Skeletal muscle tissue (tissue), 4 donors: ENCODE results near the gene AKR1A1. TPM values are rescaled to one million over a fixed set of nuclear protein-coding genes. Genes with fewer than 3 reads are reported as not detected.

Source experiments
- H3K27ac ChIP-seq: one replicate; pipeline ENCODE4 v1.7.0; 2013; ENCODE audit warnings: mild to moderate bottlenecking, low read depth, low read length, inconsistent platforms
- H3K27me3 ChIP-seq, 3 donors: one replicate each; pipeline ENCODE4 v1.7.0; 2013; ENCODE audit warnings: low read length in 3 of 3; ENCODE audit not compliant: control insufficient read depth in 3 of 3, insufficient read depth in 3 of 3
- H3K36me3 ChIP-seq, 3 donors: one replicate each; pipeline ENCODE4 v1.7.0; 2013; ENCODE audit warnings: low read length in 3 of 3; ENCODE audit not compliant: control insufficient read depth in 3 of 3, insufficient read depth in 3 of 3
- H3K4me1 ChIP-seq, 3 donors: one replicate each; pipeline ENCODE4 v1.7.0; 2013; ENCODE audit warnings: low read length in 3 of 3, mild to moderate bottlenecking in 3 of 3; ENCODE audit not compliant: control insufficient read depth in 3 of 3, insufficient read depth in 3 of 3
- H3K4me3 ChIP-seq, 3 donors: one replicate each; pipeline ENCODE4 v1.7.0; 2013; ENCODE audit warnings: low read length in 3 of 3
- H3K9ac ChIP-seq, 3 donors: one replicate each; pipeline ENCODE4 v1.7.0; 2013; ENCODE audit warnings: low read length in 3 of 3, mild to moderate bottlenecking in 3 of 3, moderate library complexity in 2 of 3, low read depth in 1 of 3
- H3K9me3 ChIP-seq, 3 donors: one replicate each; pipeline ENCODE4 v1.7.0; 2013; ENCODE audit warnings: low read length in 3 of 3; ENCODE audit not compliant: control insufficient read depth in 3 of 3
- total RNA-seq: library from RNA; depleted of rRNA; stranded (reverse); fragments of >200 nt; gene quantifications from one replicate; pipeline ENCODE4 v1.2.3, GENCODE V29; 2014
- donor health status: Osteomylitis.

AKR1A1 gene
- total RNA-seq, 1 donor from 2014 or later, result 93.9 TPM

DNA sequence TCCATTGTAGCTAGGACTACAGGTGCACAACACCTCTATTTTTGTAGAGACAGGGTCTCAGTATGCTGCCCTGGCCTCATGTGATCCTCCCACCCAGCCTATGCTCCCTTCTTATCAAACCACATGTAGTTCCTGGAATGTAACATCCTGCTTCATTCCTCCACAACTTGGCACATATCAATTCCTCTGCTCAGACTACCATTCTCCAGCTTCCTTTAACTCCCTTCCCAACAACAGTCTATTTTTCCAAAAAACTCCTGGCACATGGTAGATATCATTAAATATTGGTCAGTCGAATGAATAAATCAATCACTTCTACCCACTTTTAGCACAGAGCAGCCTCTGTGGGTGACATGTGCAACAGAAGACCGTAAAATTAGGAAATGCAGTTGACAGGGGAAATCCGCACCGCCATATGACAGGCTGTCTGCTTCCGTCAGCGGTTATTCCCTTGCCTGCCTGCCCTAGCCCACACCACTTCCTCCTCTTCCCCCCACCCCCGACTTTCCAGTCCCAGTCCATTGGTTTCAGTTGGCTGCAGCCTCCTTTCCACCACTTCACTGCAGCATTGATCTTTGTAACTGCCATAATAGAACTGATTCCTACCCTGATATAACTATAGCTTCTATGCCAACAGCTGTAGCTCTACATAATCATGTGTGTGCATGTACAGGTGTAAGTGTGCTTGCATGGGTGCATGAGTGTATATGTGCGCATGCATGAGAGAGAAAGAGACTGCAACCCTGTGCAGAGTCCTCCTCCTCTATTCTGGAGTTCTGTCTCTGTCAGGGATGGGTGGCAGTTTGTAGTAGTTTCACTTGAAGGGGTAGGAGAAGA, 6.8 kb upstream of the AKR1A1 start:
- Histone ChIP-seq H3K36me3 (no peaks in the 10 kb centered on the region), H3K9ac (peak overlapping the region in 1 of 3 donors; percentile 21), H3K9me3 (no peaks in the 10 kb centered on the region), H3K4me3 (no peak overlapping the region), H3K27ac (peak overlapping the region; percentile 44), H3K27me3 (peaks cover 0 to 3% (median 0%) of the 10 kb centered on the region in 3 donors), H3K4me1 (peaks cover 0 to 3% (median 2%) of the 10 kb centered on the region in 3 donors)

DNA sequence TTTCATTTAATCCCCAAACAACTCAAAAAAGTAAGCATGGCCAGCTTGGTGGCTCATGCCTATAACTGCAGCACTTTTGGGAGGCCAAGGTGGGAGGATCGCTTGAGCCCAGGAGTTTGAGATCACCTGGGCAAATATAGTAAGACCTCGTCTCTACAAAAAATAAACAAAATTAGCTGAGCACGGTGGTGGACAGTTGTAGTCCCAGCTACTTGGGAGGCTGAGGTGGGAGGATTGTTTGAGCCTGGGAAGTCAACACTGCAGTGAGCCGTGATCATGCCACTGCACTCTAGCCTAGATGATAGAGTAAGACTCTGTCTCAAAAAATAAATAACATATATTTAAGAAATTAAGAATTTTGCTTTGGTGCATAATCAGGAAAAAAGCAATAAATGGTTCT, 6.1 kb upstream of the AKR1A1 start:
- no peak overlapping the region for H3K9ac ChIP-seq
- no peak overlapping the region for H3K4me3 ChIP-seq
- peaks cover 0 to 3% (median 0%) of the 10 kb centered on the region in 3 donors for H3K27me3 ChIP-seq
- H3K9me3 ChIP-seq, result no peaks in the 10 kb centered on the region
- H3K27ac ChIP-seq, result no peak overlapping the region
- H3K4me1 ChIP-seq, result peaks cover 0 to 3% (median 2%) of the 10 kb centered on the region in 3 donors
- H3K36me3 ChIP-seq, result no peaks in the 10 kb centered on the region

DNA sequence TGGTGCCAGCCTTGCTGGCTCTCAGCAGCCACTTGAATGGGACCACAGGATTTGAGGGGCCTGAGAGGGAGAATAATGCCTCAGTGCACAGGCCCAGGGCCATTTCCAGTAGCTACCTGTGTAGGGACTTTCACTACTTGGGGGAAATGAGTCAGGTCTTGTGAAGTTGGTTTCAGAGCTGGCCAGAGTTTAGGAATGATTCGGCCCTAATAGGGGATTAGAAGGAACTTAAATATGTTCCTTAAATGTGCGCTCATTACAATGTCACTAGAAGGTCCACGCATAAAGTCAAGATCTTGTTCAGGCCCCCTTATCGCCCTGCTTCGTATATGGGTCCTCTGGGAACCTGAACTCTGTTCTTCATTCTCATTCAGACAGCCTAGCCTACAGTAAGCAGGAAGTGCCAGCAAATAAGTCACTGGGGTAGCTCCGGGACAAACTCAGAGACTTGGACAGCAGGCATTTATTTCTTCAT, 5.6 kb upstream of the AKR1A1 start:
- no peak overlapping the region for H3K27ac ChIP-seq
- no peaks in the 10 kb centered on the region for H3K36me3 ChIP-seq
- H3K9ac ChIP-seq, result no peak overlapping the region
- H3K4me1 ChIP-seq, result peaks cover under 1 to 3% (median 2%) of the 10 kb centered on the region in 3 donors
- no peaks in the 10 kb centered on the region for H3K9me3 ChIP-seq
- no peak overlapping the region for H3K4me3 ChIP-seq
- H3K27me3 ChIP-seq, result peaks cover 0 to 3% (median 0%) of the 10 kb centered on the region in 3 donors

DNA sequence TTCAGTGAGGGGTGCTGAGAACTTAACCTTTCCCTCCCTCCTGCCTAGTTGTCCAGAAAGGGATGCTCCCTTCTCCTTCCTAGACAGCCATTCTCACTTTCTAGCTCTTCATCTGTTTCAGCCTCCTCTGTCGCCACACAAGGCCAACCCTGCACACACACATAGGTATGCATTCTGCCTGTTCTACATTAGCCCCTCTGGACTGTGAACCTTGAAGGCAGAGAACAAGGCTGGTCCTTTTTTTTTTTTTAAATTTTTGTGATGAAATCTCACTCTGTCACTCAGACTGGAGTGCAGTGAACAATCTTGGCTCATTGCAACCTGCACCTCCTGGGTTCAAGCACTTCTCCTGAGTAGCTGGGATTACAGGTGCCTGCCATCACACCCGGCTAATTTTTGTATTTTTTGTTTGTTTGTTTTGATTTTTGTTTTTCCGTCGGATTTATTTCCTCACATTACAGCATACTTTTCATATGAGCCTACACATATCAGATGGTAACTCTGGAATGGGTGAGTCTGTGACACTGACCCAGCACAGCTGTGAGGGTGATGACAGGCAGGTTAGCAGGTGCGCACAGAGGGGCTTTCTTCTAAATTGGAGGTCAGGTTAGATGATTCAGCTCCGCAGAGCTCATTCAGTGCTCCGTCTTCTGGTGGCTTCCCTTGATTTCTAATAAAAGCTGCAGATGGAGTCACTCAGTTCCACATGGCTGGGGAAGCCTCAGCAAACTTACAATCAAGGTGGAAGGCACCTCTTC, 4.9 kb upstream of the AKR1A1 start:
- Histone ChIP-seq H3K9ac (no peak overlapping the region), H3K4me1 (peaks cover 5 to 7% (median 6%) of the 10 kb centered on the region in 3 donors), H3K9me3 (no peaks in the 10 kb centered on the region), H3K27ac (no peak overlapping the region), H3K4me3 (no peak overlapping the region), H3K36me3 (no peaks in the 10 kb centered on the region), H3K27me3 (peaks cover 0 to 3% (median 0%) of the 10 kb centered on the region in 3 donors)

DNA sequence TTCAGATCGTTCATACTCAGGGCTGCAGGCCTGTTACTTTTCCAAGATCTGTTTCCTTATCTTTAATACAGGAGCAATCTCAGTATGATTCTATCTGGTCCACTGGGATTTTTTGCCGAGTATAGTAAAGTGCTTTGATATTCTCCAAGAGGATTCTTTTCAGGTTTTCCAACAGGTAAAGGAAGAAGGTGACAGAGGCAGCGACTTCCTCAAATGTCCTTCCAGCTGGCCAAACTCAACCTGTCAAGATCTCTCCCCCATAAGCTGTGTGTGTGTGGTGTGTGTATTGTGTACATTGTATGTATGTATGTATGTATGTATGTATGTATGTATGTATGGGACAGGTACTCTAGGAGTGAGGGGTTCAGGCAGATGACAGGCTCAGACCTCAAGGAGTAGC, 1.1 kb downstream of the AKR1A1 start:
- no peak overlapping the region for H3K27ac ChIP-seq
- H3K36me3 ChIP-seq, result peaks cover 3 to 9% (median 5%) of the 10 kb centered on the region in 3 donors

DNA sequence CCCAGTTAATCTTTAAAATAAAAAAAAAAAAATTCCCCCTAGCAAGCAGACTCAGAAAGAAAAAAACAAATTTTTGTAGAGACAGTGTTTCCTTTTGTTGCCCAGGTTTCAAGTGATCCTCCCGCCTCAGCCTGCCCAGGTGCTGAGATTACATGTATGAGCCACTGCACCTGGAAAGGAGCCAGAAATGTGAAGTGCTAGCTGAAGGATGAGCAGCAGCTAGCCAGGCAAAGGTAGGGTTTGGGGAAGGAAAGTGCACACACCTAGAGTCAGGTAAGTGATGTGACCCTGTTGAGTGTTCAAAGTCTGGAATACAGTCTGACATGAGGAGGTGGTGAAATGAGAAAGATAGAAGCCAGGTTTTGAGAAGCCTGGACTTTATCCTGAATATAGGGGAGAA, 1.7 kb downstream of the AKR1A1 start:
- Histone ChIP-seq H3K27me3 (no peaks in the 10 kb centered on the region), H3K9ac (no peak overlapping the region), H3K4me1 (peaks cover 16 to 22% (median 18%) of the 10 kb centered on the region in 3 donors), H3K9me3 (no peaks in the 10 kb centered on the region), H3K36me3 (peaks cover 3 to 9% (median 5%) of the 10 kb centered on the region in 3 donors), H3K27ac (no peak overlapping the region), H3K4me3 (no peak overlapping the region)

More for the DNA sequence above, 1.1 kb downstream of the AKR1A1 start:
- Histone ChIP-seq H3K9me3 (no peaks in the 10 kb centered on the region), H3K4me3 (peak overlapping the region; percentile 86 to 97 (median 96)), H3K9ac (peak overlapping the region; percentile 70 to 91 (median 90)), H3K27me3 (no peaks in the 10 kb centered on the region), H3K4me1 (peaks cover 15 to 22% (median 15%) of the 10 kb centered on the region in 3 donors)

DNA sequence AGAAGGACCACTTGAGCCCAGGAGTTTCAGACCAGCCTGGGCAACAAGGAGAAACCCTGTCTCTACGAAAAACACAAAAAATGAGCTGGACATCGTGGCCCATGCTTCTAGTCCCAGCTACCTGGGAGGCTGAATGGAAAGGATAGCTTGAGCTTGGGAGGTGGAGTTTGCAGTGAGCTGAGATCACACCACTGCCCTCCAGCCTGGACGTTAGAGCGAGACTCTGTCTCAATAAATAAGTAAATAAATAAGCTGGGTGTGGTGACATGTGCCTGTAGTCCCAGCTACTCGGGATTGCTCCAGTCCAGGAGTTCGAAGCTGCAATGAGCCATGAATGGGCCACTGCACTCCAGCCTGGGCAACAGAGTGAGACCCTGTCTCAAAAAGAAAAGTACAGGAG, 3.6 kb downstream of the AKR1A1 start:
- Histone ChIP-seq H3K9ac (no peak overlapping the region), H3K4me3 (no peak overlapping the region), H3K9me3 (no peaks in the 10 kb centered on the region), H3K27me3 (no peaks in the 10 kb centered on the region), H3K36me3 (peaks cover 3 to 9% (median 5%) of the 10 kb centered on the region in 3 donors), H3K4me1 (peaks cover 18 to 22% (median 21%) of the 10 kb centered on the region in 3 donors), H3K27ac (no peak overlapping the region)

DNA sequence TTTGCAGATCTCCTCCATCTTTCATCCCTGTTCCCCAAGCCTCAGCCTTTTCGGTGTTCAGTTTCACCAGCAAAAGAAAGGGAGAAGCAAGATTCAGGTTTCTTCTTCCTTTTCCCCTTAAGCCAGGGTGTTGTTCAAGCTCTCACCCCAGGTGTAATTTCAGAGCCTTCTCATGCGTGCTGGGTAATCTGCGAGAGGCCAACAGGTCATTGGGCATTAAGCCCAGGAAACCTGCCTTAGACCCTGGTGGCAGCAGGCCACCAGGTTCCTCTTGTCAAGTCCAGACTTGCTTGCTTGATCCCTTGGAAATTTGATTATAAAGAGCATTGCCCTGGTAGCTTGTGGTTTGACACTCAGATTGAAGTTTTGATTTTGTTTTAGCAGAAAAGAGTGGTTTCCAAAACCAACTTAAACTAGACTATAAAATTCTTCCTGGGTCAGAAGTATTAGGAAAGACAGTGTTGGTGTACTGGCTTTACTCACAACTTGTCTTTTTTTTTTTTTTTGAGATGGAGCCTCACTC, 6.9 kb downstream of the AKR1A1 start:
- H3K27ac ChIP-seq, result no peak overlapping the region
- peaks cover under 1 to 6% (median 4%) of the 10 kb centered on the region in 3 donors for H3K4me1 ChIP-seq
- no peaks in the 10 kb centered on the region for H3K27me3 ChIP-seq
- H3K9me3 ChIP-seq, result no peaks in the 10 kb centered on the region
- no peak overlapping the region for H3K4me3 ChIP-seq
- no peak overlapping the region for H3K9ac ChIP-seq
- H3K36me3 ChIP-seq, result peaks cover 10 to 17% (median 11%) of the 10 kb centered on the region in 3 donors

DNA sequence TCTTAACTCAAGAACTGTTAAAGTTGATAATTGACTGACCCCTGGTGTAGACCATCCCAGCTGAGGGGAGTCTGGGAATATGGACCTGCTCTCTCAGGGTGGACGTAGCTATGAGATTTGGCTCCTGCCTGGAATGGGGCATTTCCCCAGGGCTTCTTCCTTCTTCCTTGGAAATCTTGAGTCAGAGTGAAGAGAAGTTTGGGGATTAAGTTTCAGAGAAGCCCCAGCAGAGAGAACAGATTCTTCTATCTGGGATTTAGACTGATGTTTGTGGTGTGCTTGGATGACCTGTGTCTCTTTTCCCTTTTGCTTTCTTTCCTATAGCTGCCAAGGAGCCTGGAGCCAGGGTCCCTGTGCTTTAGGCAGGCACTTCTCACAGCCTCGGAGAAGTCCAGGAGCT, 13.2 kb downstream of the AKR1A1 start:
- Histone ChIP-seq H3K36me3 (peaks cover 22 to 37% (median 28%) of the 10 kb centered on the region in 3 donors), H3K4me3 (no peak overlapping the region)

More for the DNA sequence above, 13.2 kb downstream of the AKR1A1 start:
- H3K27me3 ChIP-seq, result no peaks in the 10 kb centered on the region
- H3K27ac ChIP-seq, result no peak overlapping the region
- H3K9ac ChIP-seq, result no peak overlapping the region
- H3K9me3 ChIP-seq, result no peaks in the 10 kb centered on the region
- H3K4me1 ChIP-seq, result peaks cover 4 to 9% (median 5%) of the 10 kb centered on the region in 3 donors
